Diencephalon (tissue), 1 donor: ENCODE measurements around the gene CFAP251. TPM values are rescaled to one million over a fixed set of nuclear protein-coding genes. Genes with fewer than 3 reads are reported as not detected.

Experiments
- small RNA-seq: library from RNA; depleted of rRNA; stranded (forward); fragments of <200 nt; gene quantifications from one replicate; pipeline ENCODE3, GENCODE V24; 2014
- total RNA-seq: library from RNA; depleted of rRNA; stranded (reverse); fragments of >200 nt; gene quantifications from one replicate; pipeline ENCODE4 v1.2.3, GENCODE V29; 2014

Gene CFAP251
- 12.9 TPM for total RNA-seq

GRCh38 chr12:121917950-121918678 lies at the start of gene CFAP251:
TSS of gene CFAP251 (plus strand) at chr12:121918592. CDS start at chr12:121921306, 2,714 bp downstream.

GRCh38 chr12:121888478-121889273 lies 29.7 kb upstream of the CFAP251 start, which contains the start of gene PSMD9:
TSS of gene PSMD9 (plus strand) at chr12:121888790. CDS start at chr12:121888857, 67 bp downstream.

GRCh38 chr12:122021822-122022392 lies 103.5 kb downstream of the CFAP251 start, which contains the start of gene BCL7A:
TSS of gene BCL7A (plus strand) at chr12:122021884. CDS start at chr12:122022092, 208 bp downstream.

Small RNA genes within 50 kb of the gene (small RNA-seq; reads per million reads assigned to genes)
- gene AC069503.3: not detected
- not detected for gene RF00017
- not detected for gene RNU7-170P

Other genes starting within 250 kb of the CFAP251 start
- 3.9 TPM for gene MORN3, start 248.9 kb upstream of the CFAP251 start, total RNA-seq
- gene TMEM120B, start 205.8 kb upstream of the CFAP251 start, total RNA-seq: 8.5 TPM
- gene RHOF, start 124.9 kb upstream of the CFAP251 start, total RNA-seq: 22.8 TPM
- gene SETD1B, start 114.6 kb upstream of the CFAP251 start, total RNA-seq: 3.9 TPM
- gene HPD, start 59.7 kb upstream of the CFAP251 start, total RNA-seq: not detected
- 15.7 TPM for gene PSMD9, start 29.8 kb upstream of the CFAP251 start, total RNA-seq
- 39.7 TPM for gene BCL7A, start 103.3 kb downstream of the CFAP251 start, total RNA-seq
- 14.3 TPM for gene MLXIP, start 160.2 kb downstream of the CFAP251 start, total RNA-seq